Omental fat pad (tissue), 4 donors: Measurements from ENCODE around the gene PRRC2A. TPM values are rescaled to one million over a fixed set of nuclear protein-coding genes. Genes with fewer than 3 reads are reported as not detected.

Experiments used
- ATAC-seq: fragments of 150-250 bp; one replicate; pipeline ENCODE4 v1.9.1; 2016; ENCODE audit warnings: mild to moderate bottlenecking, moderate library complexity; ENCODE audit not compliant: low FRiP score
- DNase-seq: peaks from one replicate; pipeline ENCODE4 v3.0.0-alpha.2; 2019; ENCODE audit warnings: low spot score
- CTCF ChIP-seq, 3 donors: fragments of 450-650 bp; IDR thresholded peaks; one replicate each; pipeline ENCODE4 v1.5.1; 2016 to 2017; ENCODE audit warnings: antibody characterized with exemption in 3 of 3, mild to moderate bottlenecking in 3 of 3, moderate library complexity in 2 of 3
- total RNA-seq, 4 donors: library from RNA; depleted of rRNA; stranded (reverse); fragments of >200 nt; gene quantifications; one replicate each; pipeline ENCODE4 v1.1.0, GENCODE V29; 2016

PRRC2A gene
- total RNA-seq, 4 donors from 2014 or later, result 44.8 to 111 (median 65.4) TPM

GRCh38 chr6:31663126-31663960 is 42.8 kb downstream of the PRRC2A start:
- DNase-seq, result no peak
- no peak for ATAC-seq
- no peak for TF ChIP-seq CTCF (IDR thresholded peaks at IDR 0.05)

- ATAC-seq (no peak), DNase-seq (no peak)
Measured at GRCh38 chr6:31663961-31664789, 43.7 kb downstream of the PRRC2A start.

GRCh38 chr6:31664790-31665500 is 44.4 kb downstream of the PRRC2A start, which contains the start of gene GPANK1:
Gene GPANK1, minus strand, starts transcription at chr6:31664997. Its CDS starts 519 bp downstream, at chr6:31664478.
- ATAC-seq (peak; percentile 43), DNase-seq (peak; percentile 78)
- no peak for TF ChIP-seq CTCF (IDR thresholded peaks at IDR 0.05)

More at GRCh38 chr6:31663961-31664789, 43.7 kb downstream of the PRRC2A start:
- no peak for TF ChIP-seq CTCF (IDR thresholded peaks at IDR 0.05)

- TF ChIP-seq CTCF (IDR thresholded peaks at IDR 0.05), result no peak
- DNase-seq (peak; percentile 93), ATAC-seq (peak; percentile 87)
Measured at GRCh38 chr6:31665501-31666336, 45.2 kb downstream of the PRRC2A start, which contains the start of gene CSNK2B. Gene CSNK2B, plus strand, starts transcription at chr6:31666080. Its CDS starts 752 bp downstream, at chr6:31666832.

- TF ChIP-seq CTCF (IDR thresholded peaks at IDR 0.05), result no peak
- ATAC-seq, result no peak
- DNase-seq, result no peak
Measured at GRCh38 chr6:31666337-31666965, 45.9 kb downstream of the PRRC2A start.
